ENCODE results near the gene CHN1.

DNA sequence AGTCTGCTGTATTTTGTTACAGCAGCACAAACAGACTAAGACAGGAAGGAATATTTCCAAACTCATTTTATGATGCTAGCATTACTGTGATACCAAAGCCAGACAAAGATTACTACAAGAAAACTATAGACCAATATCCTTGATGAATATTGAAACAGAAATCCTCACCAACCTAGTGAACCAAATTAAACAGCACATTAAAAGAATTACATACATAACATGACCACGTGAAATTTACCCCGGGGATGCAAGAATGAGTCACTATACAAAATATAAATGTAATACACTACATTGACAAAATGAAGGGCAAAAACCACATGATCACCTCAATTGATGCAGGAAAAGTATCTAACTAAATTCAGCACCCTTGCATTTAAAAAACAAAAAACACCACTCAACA is 112.6 kb downstream of the CHN1 start:
- TF ChIP-seq, protein P1, sequence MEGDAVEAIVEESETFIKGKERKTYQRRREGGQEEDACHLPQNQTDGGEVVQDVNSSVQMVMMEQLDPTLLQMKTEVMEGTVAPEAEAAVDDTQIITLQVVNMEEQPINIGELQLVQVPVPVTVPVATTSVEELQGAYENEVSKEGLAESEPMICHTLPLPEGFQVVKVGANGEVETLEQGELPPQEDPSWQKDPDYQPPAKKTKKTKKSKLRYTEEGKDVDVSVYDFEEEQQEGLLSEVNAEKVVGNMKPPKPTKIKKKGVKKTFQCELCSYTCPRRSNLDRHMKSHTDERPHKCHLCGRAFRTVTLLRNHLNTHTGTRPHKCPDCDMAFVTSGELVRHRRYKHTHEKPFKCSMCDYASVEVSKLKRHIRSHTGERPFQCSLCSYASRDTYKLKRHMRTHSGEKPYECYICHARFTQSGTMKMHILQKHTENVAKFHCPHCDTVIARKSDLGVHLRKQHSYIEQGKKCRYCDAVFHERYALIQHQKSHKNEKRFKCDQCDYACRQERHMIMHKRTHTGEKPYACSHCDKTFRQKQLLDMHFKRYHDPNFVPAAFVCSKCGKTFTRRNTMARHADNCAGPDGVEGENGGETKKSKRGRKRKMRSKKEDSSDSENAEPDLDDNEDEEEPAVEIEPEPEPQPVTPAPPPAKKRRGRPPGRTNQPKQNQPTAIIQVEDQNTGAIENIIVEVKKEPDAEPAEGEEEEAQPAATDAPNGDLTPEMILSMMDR (IDR thresholded peaks at IDR 0.05): no peak
- TF ChIP-seq POLR2A (IDR thresholded peaks at IDR 0.05): no peak
